ENCODE data around the gene GPNMB. TPM values are rescaled to one million over a fixed set of nuclear protein-coding genes. Genes with fewer than 3 reads are reported as not detected.

The GPNMB gene
- total RNA-seq, 6 donors from 2014 or later, result 68.5 to 309 (median 159) TPM

GRCh38 chr7:23232966-23233365, 13.6 kb upstream of the GPNMB start:
- Histone ChIP-seq H3K36me3 (no peaks in the 10 kb centered on the region), H3K27ac (no peak overlapping the region), H3K9me3 (no peaks in the 10 kb centered on the region), H3K27me3 (no peaks in the 10 kb centered on the region), H3K4me3 (no peak overlapping the region), H3K4me1 (no peaks in the 10 kb centered on the region)
- WGBS, 2 donors, result 91 to 93% methylated on average over 3 of the region's 3 CpGs
- TF ChIP-seq POLR2AphosphoS5 (IDR thresholded peaks at IDR 0.05), result no peak
- no peak for TF ChIP-seq EP300 (IDR thresholded peaks at IDR 0.05)
- no peak for TF ChIP-seq POLR2A (IDR thresholded peaks at IDR 0.05)
- no peak for TF ChIP-seq CTCF (IDR thresholded peaks at IDR 0.05)
- DNase-seq, result no peak
- ATAC-seq (ENCODE audit: low FRiP score in 2 of 2), result no peak

- H3K9me3 ChIP-seq, result no peaks in the 10 kb centered on the region
- WGBS, 2 donors, result 74% methylated on average over 9 of the region's 9 CpGs
- H3K4me3 ChIP-seq, result peak overlapping the region in 1 of 4 donors; percentile 8
- ATAC-seq (ENCODE audit: low FRiP score in 2 of 2) (no peak), DNase-seq (no peak)
- no peaks in the 10 kb centered on the region for H3K27me3 ChIP-seq
- TF ChIP-seq POLR2A (IDR thresholded peaks at IDR 0.05) (no peak), CTCF (IDR thresholded peaks at IDR 0.05) (no peak), POLR2AphosphoS5 (IDR thresholded peaks at IDR 0.05) (no peak), EP300 (IDR thresholded peaks at IDR 0.05) (no peak)
- H3K36me3 ChIP-seq, result no peaks in the 10 kb centered on the region
- no peaks in the 10 kb centered on the region for H3K4me1 ChIP-seq
- no peak overlapping the region for H3K27ac ChIP-seq
These were observed 11.8 kb upstream of the GPNMB start for GRCh38 chr7:23234569-23235296.

- no peaks in the 10 kb centered on the region for H3K4me1 ChIP-seq
- TF ChIP-seq POLR2AphosphoS5 (IDR thresholded peaks at IDR 0.05), result no peak
- no peak for TF ChIP-seq POLR2A (IDR thresholded peaks at IDR 0.05)
- TF ChIP-seq CTCF (IDR thresholded peaks at IDR 0.05), result no peak
- TF ChIP-seq EP300 (IDR thresholded peaks at IDR 0.05), result no peak
- ATAC-seq (ENCODE audit: low FRiP score in 2 of 2) (peak in 1 of 2 donors; percentile 66), DNase-seq (no peak)
- no peaks in the 10 kb centered on the region for H3K9me3 ChIP-seq
- WGBS, 2 donors, result 82 to 91% methylated on average over 6 of the region's 6 CpGs
- no peaks in the 10 kb centered on the region for H3K27me3 ChIP-seq
- no peak overlapping the region for H3K27ac ChIP-seq
- no peaks in the 10 kb centered on the region for H3K36me3 ChIP-seq
- no peak overlapping the region for H3K4me3 ChIP-seq
These were observed 10.8 kb upstream of the GPNMB start for GRCh38 chr7:23235813-23236221.

- 88 to 97% methylated on average over 3 of the region's 3 CpGs for WGBS, 2 donors
- H3K27ac ChIP-seq, result no peak overlapping the region
- TF ChIP-seq EP300 (IDR thresholded peaks at IDR 0.05) (no peak), POLR2A (IDR thresholded peaks at IDR 0.05) (no peak), CTCF (IDR thresholded peaks at IDR 0.05) (no peak), POLR2AphosphoS5 (IDR thresholded peaks at IDR 0.05) (no peak)
- no peak for ATAC-seq (ENCODE audit: low FRiP score in 2 of 2)
- no peaks in the 10 kb centered on the region for H3K36me3 ChIP-seq
- no peaks in the 10 kb centered on the region for H3K27me3 ChIP-seq
- H3K9me3 ChIP-seq, result no peaks in the 10 kb centered on the region
- no peak for DNase-seq
- no peak overlapping the region for H3K4me3 ChIP-seq
- H3K4me1 ChIP-seq, result no peaks in the 10 kb centered on the region
These were observed 9.6 kb upstream of the GPNMB start for GRCh38 chr7:23237000-23237399.
